Hepatocyte (in vitro differentiated cells): Measurements from ENCODE around the gene AGAP1.

Experiments used
- EZH2 ChIP-seq: fragments of 200-600 bp; sonication (generic); IDR thresholded peaks from 2 replicates; pipeline ENCODE4 v1.6.1; 2016; ENCODE audit warnings: antibody characterized with exemption, mild to moderate bottlenecking, borderline replicate concordance
- TF ChIP-seq, protein P1 (sequence below): fragments of 200-600 bp; sonication (generic); IDR thresholded peaks from 2 replicates; pipeline ENCODE4 v1.5.1; 2016; ENCODE audit warnings: antibody characterized with exemption, mild to moderate bottlenecking; ENCODE audit not compliant: poor library complexity

DNA sequence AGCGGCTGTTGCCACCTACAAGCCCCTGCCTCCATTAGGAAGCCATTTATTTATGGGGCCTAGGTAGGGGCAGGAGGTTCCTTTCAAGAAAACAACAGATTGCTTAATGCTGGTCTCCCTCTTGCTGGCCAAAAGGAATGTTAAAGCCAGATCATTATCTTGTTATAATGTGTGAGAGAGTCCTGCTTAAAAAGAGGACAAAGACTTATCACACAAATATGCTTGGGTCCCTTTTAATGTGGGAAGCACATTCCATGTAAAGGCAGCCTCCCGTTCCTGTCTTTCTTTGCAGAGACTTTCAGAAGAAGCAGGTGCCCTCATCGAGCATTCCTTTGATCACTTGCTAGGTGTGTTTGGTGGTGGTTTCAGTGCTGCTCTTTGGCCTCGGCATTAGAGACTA, 76.4 kb downstream of the AGAP1 start:
- TF ChIP-seq, protein P1, sequence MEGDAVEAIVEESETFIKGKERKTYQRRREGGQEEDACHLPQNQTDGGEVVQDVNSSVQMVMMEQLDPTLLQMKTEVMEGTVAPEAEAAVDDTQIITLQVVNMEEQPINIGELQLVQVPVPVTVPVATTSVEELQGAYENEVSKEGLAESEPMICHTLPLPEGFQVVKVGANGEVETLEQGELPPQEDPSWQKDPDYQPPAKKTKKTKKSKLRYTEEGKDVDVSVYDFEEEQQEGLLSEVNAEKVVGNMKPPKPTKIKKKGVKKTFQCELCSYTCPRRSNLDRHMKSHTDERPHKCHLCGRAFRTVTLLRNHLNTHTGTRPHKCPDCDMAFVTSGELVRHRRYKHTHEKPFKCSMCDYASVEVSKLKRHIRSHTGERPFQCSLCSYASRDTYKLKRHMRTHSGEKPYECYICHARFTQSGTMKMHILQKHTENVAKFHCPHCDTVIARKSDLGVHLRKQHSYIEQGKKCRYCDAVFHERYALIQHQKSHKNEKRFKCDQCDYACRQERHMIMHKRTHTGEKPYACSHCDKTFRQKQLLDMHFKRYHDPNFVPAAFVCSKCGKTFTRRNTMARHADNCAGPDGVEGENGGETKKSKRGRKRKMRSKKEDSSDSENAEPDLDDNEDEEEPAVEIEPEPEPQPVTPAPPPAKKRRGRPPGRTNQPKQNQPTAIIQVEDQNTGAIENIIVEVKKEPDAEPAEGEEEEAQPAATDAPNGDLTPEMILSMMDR, result no peak
- TF ChIP-seq EZH2, result no peak
